HEK293 (cell line): ENCODE measurements around the gene ENOX2.

Experiments used
- CTCF ChIA-PET: fragments of 350-600 bp; formaldehyde crosslinking; extraction: SDS; loops from one replicate; lab custom pipeline; 2021; ENCODE audit warnings: antibody characterized with exemption; lab: Yijun Ruan, JAX
- POLR2A ChIA-PET: fragments of 300-600 bp; formaldehyde crosslinking; extraction: SDS; loops from one replicate; lab custom pipeline; 2020; ENCODE audit warnings: antibody characterized with exemption, inconsistent platforms; lab: Yijun Ruan, JAX
- H3K27ac ChIP-seq: fragments of 200-500 bp; sonication (Bioruptor generic); 2 replicates; pipeline ENCODE4 v1.5.1; 2014; ENCODE audit warnings: low read depth, low read length, control low read depth, inconsistent platforms; ENCODE audit errors: extremely low read depth
- H3K36me3 ChIP-seq, 2 experiments: fragments of 200-500 bp in 1 of 2; sonication (Bioruptor generic) in 1 of 2; 1 replicate in 1 of 2; 2 replicates in 1 of 2; pipeline ENCODE4 v1.5.1; 2014 to 2017; ENCODE audit warnings: inconsistent platforms in 2 of 2, low read length in 2 of 2; ENCODE audit not compliant: control insufficient read depth in 2 of 2, insufficient read depth in 1 of 2
- H3K4me1 ChIP-seq: fragments of 200-500 bp; sonication (Bioruptor generic); 2 replicates; pipeline ENCODE4 v1.5.1; 2014; ENCODE audit warnings: mild to moderate bottlenecking, low read length, inconsistent platforms; ENCODE audit not compliant: control insufficient read depth, insufficient read depth
- H3K4me3 ChIP-seq: 2 replicates; pipeline ENCODE4 v1.5.1; 2011; ENCODE audit warnings: low read depth, mild to moderate bottlenecking, control low read depth, low read length, moderate library complexity
- H3K9me3 ChIP-seq: fragments of 200-500 bp; sonication (Bioruptor generic); 2 replicates; pipeline ENCODE4 v1.5.1; 2014; ENCODE audit warnings: low read depth, low read length, inconsistent platforms; ENCODE audit not compliant: control insufficient read depth, insufficient read depth
- AEBP2 ChIP-seq: fragments of 450-650 bp; formaldehyde crosslinking; IDR thresholded peaks from 2 replicates; pipeline ENCODE4 v1.5.1; 2016; ENCODE audit warnings: missing biosample characterization, missing genetic modification characterization, borderline replicate concordance
- FEZF1 ChIP-seq: fragments of 450-650 bp; formaldehyde crosslinking; IDR thresholded peaks from 2 replicates; pipeline ENCODE4 v1.5.1; 2016; ENCODE audit warnings: missing biosample characterization, missing genetic modification characterization
- GLIS1 ChIP-seq: fragments of 450-650 bp; formaldehyde crosslinking; IDR thresholded peaks from 2 replicates; pipeline ENCODE4 v1.5.1; 2016; ENCODE audit warnings: missing biosample characterization, missing genetic modification characterization
- OSR2 ChIP-seq: fragments of 450-650 bp; formaldehyde crosslinking; IDR thresholded peaks from 2 replicates; pipeline ENCODE4 v1.5.1; 2016; ENCODE audit warnings: missing biosample characterization, missing genetic modification characterization
- ZBTB1 ChIP-seq: fragments of 450-650 bp; formaldehyde crosslinking; IDR thresholded peaks from 2 replicates; pipeline ENCODE4 v1.5.1; 2016; ENCODE audit warnings: missing biosample characterization, missing genetic modification characterization
- ZIC2 ChIP-seq: fragments of 450-650 bp; formaldehyde crosslinking; IDR thresholded peaks from 2 replicates; pipeline ENCODE4 v1.5.1; 2016; ENCODE audit warnings: missing biosample characterization, missing genetic modification characterization
- ZNF133 ChIP-seq: fragments of 450-650 bp; formaldehyde crosslinking; IDR thresholded peaks from 2 replicates; pipeline ENCODE4 v1.5.1; 2016; ENCODE audit warnings: missing biosample characterization, missing genetic modification characterization
- ZNF18 ChIP-seq: fragments of 450-650 bp; formaldehyde crosslinking; IDR thresholded peaks from 2 replicates; pipeline ENCODE4 v1.5.1; 2016; ENCODE audit warnings: missing biosample characterization, missing genetic modification characterization
- ZNF23 ChIP-seq: fragments of 450-650 bp; formaldehyde crosslinking; IDR thresholded peaks from 2 replicates; pipeline ENCODE4 v1.5.1; 2016; ENCODE audit warnings: missing biosample characterization, missing genetic modification characterization, borderline replicate concordance
- ZNF248 ChIP-seq: fragments of 450-650 bp; formaldehyde crosslinking; IDR thresholded peaks from 2 replicates; pipeline ENCODE4 v1.5.1; 2017; ENCODE audit warnings: missing biosample characterization, missing genetic modification characterization
- ZNF391 ChIP-seq: fragments of 450-650 bp; formaldehyde crosslinking; IDR thresholded peaks from 2 replicates; pipeline ENCODE4 v1.5.1; 2016; ENCODE audit warnings: low read depth, missing biosample characterization, missing genetic modification characterization, borderline replicate concordance
- ZNF555 ChIP-seq: fragments of 450-650 bp; formaldehyde crosslinking; conservative IDR thresholded peaks from 2 replicates; pipeline ENCODE4 v1.5.1; 2017; ENCODE audit warnings: missing biosample characterization, mild to moderate bottlenecking, missing genetic modification characterization, inconsistent platforms
- ZNF580 ChIP-seq: fragments of 450-650 bp; formaldehyde crosslinking; IDR thresholded peaks from 2 replicates; pipeline ENCODE4 v1.5.1; 2016; ENCODE audit warnings: missing biosample characterization, missing genetic modification characterization
- ZNF701 ChIP-seq: fragments of 450-650 bp; formaldehyde crosslinking; IDR thresholded peaks from 2 replicates; pipeline ENCODE4 v1.5.1; 2016; ENCODE audit warnings: missing biosample characterization, missing genetic modification characterization
- ZNF707 ChIP-seq: fragments of 450-650 bp; formaldehyde crosslinking; IDR thresholded peaks from 2 replicates; pipeline ENCODE4 v1.5.1; 2016; ENCODE audit warnings: missing biosample characterization, missing genetic modification characterization
- ZNF785 ChIP-seq: fragments of 450-650 bp; formaldehyde crosslinking; IDR thresholded peaks from 2 replicates; pipeline ENCODE4 v1.5.1; 2016; ENCODE audit warnings: missing biosample characterization, missing genetic modification characterization
- ZNF791 ChIP-seq: fragments of 450-650 bp; formaldehyde crosslinking; IDR thresholded peaks from 2 replicates; pipeline ENCODE4 v1.5.1; 2016; ENCODE audit warnings: missing biosample characterization, missing genetic modification characterization
- TF ChIP-seq, protein P1 (sequence below): fragments of 450-650 bp; formaldehyde crosslinking; IDR thresholded peaks from 2 replicates; pipeline ENCODE4 v1.5.1; 2017; ENCODE audit warnings: missing biosample characterization, missing genetic modification characterization
- TF ChIP-seq, protein P2 (sequence below): fragments of 450-650 bp; formaldehyde crosslinking; IDR thresholded peaks from 2 replicates; pipeline ENCODE4 v1.5.1; 2017; ENCODE audit warnings: missing biosample characterization, missing genetic modification characterization
- TF ChIP-seq, protein P3 (sequence below): fragments of 450-650 bp; formaldehyde crosslinking; IDR thresholded peaks from 2 replicates; pipeline ENCODE4 v1.5.1; 2017; ENCODE audit warnings: missing biosample characterization, missing genetic modification characterization

Gene ENOX2

DNA sequence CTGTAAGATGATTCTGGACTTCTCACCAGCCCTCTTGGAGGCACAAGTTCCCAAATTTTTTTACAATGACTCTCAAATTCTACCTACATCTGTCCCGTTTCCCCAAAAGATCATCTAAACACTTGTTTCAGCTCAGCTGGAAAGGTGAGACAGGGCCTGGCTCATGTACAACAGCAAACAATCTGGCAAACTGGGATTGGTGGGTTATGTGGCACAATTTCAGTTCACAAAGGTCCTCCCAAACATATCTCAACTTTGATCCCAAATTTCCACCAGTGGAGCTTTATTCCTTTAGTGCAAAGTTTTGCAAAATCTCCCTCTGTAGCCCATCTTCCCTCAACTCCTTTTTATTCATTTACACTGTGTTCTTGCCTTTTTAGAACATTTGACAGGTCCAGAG is 207.1 kb downstream of the ENOX2 start:
- no peaks in the 10 kb centered on the region for H3K9me3 ChIP-seq
- TF ChIP-seq ZNF23 (tag by site-specific recombination) = no peak
- no peak for TF ChIP-seq OSR2 (tag by site-specific recombination)
- TF ChIP-seq ZNF791 (tag by site-specific recombination) = no peak
- TF ChIP-seq ZNF133 (tag by site-specific recombination) = no peak
- TF ChIP-seq AEBP2 (tag by site-specific recombination) = no peak
- TF ChIP-seq ZNF18 = no peak
- TF ChIP-seq, protein P1, sequence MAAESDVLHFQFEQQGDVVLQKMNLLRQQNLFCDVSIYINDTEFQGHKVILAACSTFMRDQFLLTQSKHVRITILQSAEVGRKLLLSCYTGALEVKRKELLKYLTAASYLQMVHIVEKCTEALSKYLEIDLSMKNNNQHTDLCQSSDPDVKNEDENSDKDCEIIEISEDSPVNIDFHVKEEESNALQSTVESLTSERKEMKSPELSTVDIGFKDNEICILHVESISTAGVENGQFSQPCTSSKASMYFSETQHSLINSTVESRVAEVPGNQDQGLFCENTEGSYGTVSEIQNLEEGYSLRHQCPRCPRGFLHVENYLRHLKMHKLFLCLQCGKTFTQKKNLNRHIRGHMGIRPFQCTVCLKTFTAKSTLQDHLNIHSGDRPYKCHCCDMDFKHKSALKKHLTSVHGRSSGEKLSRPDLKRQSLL (tag by site-specific recombination) = no peak
- TF ChIP-seq, protein P2, sequence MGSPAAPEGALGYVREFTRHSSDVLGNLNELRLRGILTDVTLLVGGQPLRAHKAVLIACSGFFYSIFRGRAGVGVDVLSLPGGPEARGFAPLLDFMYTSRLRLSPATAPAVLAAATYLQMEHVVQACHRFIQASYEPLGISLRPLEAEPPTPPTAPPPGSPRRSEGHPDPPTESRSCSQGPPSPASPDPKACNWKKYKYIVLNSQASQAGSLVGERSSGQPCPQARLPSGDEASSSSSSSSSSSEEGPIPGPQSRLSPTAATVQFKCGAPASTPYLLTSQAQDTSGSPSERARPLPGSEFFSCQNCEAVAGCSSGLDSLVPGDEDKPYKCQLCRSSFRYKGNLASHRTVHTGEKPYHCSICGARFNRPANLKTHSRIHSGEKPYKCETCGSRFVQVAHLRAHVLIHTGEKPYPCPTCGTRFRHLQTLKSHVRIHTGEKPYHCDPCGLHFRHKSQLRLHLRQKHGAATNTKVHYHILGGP (tag by site-specific recombination) = no peak
- no peak for TF ChIP-seq ZIC2 (tag by site-specific recombination)
- TF ChIP-seq, protein P3, sequence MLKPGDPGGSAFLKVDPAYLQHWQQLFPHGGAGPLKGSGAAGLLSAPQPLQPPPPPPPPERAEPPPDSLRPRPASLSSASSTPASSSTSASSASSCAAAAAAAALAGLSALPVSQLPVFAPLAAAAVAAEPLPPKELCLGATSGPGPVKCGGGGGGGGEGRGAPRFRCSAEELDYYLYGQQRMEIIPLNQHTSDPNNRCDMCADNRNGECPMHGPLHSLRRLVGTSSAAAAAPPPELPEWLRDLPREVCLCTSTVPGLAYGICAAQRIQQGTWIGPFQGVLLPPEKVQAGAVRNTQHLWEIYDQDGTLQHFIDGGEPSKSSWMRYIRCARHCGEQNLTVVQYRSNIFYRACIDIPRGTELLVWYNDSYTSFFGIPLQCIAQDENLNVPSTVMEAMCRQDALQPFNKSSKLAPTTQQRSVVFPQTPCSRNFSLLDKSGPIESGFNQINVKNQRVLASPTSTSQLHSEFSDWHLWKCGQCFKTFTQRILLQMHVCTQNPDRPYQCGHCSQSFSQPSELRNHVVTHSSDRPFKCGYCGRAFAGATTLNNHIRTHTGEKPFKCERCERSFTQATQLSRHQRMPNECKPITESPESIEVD (tag by site-specific recombination) = no peak
- TF ChIP-seq ZNF580 = no peak
- no peak for TF ChIP-seq ZNF555 (tag by site-specific recombination)
- TF ChIP-seq ZNF391 (tag by site-specific recombination) = no peak
- no peak for TF ChIP-seq FEZF1
- no peak for TF ChIP-seq ZNF707 (tag by site-specific recombination)
- no peak for TF ChIP-seq GLIS1 (tag by site-specific recombination)
- TF ChIP-seq ZNF248 (tag by site-specific recombination) = no peak
- TF ChIP-seq ZNF785 (tag by site-specific recombination) = no peak
- TF ChIP-seq ZNF701 (tag by site-specific recombination) = no peak
- TF ChIP-seq ZBTB1 (tag by site-specific recombination) = no peak
- TF ChIP-seq, all 188 proteins: peak for 0
- Histone ChIP-seq H3K27ac (no peak overlapping the region), H3K36me3 (no peaks in the 10 kb centered on the region), H3K4me3 (no peak overlapping the region), H3K4me1 (no peaks in the 10 kb centered on the region)
- POLR2A ChIA-PET = no interaction called here
- CTCF ChIA-PET = no interaction called here
